ELF-1 (cell line): Measurements from ENCODE around the gene CALM1.
"Not testable (repeated sequence)": the region's sequence is repeated elsewhere in the genome, so short reads cannot be mapped to it uniquely, and the experiment has no call there.

Experiments used
- DNase-seq: peaks from one replicate; pipeline ENCODE4 v3.0.0-alpha.2; 2016; ENCODE audit warnings: low read depth, low spot score

Gene CALM1

DNA sequence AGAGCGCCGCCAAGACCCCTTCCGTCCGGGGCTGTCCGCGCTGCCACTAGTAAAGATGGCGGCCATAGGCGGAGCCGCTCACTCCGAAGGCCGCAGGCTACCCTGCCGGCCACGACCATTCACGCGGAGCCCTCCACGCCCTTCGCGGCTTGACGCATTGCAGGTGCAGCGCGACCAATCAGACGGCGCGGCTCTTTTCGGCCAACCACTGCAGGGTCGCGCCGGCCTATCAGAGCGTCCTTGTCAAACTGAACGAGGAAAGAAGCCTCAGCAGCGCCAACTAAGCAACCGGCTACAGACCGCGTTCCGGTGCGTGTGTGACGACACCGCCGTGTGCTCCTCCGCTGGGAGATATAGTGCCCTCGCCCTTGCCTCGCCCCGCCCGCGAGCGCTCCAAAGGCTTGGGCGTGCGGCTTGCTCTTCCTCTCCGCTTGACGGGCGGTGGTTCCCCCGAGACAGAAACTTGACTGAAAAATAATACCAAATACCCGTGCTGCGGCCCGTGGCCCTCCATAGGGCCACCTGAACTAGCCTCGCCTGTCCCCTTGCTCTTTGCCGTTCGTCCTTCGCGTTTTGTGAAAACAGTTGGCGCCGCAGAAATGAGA is 13.6 kb upstream of the CALM1 start:
- peak; percentile 100 for DNase-seq

DNA sequence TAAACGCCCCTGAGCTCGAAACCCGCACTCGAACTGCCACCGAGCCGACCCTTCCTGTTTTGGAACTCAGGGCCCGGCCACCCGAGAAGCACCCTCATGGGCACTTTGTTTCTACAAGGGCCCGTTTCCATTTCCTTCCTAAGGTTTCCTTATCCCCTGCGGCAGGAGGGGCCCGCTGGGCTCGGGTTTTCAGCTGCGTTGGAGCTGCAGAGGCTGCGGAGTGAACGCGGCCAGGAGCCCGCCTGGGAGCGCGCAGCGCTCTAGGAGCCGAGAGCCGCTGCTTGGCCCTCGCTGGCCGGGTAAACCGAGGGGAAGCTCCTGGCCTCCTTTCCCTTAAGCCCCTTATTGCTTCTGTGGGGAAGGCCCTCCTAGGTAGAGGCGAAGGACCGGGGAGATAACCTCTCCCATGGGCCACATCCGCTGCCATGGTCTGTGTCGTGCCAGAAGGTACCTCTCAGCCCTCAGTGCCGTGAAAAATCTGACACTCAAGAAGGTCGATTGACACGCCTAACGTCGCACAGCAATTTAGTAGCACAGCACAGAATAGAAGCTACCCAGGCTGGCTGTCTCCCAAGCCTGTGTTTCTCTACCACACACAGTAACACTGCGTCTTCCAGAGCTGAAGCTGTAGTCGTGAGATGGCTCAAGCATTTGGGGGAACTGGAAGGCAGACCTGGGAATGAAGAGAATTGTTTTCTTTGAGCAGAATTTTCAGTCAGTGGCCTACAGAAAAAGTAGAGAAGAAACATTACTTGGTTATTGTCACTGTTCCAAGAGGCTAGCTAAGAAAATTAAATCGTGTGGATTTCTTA is 12.9 kb upstream of the CALM1 start:
- DNase-seq: peak; percentile 78

DNA sequence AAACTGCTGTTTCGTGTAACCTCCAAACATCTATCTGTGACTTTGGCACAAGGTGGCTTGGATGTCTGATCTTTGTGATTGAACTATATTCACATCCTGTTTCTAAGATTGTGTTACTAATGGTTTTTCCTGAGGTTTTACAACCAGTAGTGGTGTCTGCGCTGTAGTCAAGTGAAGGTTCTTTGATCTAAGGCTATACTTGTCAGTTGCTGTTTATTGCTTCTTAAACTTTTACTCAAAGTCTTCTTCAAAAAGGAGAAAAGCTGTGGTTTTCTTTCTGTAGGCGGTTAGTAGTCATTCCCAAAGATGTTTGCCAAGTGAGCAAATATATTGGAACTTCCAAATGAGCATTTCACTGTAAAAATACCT is 12.3 kb upstream of the CALM1 start:
- DNase-seq: no peak

DNA sequence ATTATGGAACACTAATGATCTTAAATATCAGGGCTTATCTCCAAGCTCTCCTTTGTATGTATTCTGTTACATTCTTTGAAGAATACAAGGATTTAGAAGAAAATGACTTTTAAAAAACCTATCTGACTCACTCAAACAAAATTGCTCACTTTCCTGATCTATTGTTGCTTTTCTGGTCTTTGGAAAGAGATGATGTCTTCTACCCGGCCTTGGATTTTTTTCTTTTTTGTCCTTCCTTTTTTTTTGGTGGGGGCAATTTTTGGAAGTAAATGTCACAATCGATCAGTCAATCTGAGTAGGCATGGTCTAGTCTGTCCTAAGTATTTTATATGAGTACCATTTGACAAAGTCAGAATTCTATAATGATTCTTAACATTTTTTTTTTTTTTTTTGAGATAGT is 10.5 kb upstream of the CALM1 start:
- no peak for DNase-seq

DNA sequence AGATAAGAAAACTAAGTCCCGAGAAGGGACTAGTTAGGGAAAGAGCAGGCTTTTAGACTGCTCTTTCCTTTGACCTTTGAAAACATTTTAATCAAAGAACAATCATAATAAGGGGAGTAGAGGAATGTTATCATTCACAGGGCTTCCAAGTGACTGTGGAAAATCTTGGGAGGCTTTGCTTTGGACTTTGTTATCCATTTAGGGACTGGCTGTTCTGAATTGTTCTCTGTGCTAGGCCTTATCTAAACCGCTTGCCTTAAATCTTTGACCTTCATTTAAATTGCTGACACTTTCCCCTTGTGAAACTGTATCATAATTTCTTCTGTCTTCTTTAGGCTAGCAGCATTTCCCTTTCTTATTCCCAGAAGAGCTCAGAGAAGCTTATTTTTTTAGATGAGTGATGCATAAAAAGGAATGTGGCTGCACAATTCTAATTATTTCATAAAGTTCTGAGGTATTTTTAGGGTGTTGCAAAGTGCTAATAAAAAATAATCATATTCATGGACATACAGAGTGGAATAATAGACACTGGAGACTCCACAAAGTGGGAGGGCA is 9.5 kb upstream of the CALM1 start:
- no peak for DNase-seq

DNA sequence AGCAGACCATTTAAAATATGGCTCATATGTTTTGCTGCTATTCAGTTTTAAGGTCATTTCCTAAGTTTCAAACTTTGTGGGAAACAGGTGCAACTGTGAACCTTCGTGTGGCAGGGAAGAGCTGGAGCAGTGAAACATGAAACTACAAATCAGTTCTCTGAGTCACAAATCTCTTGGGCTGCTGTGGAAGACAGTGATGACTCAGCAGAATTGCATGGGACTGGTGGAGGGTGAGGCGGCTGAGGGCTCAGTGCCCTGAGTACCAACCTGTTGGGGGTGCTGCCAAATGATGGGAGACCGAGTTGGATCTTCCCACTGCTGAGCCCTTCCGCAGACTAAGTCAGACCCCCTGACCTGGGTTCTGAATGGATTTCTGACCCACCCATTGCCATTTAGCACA is 8.4 kb upstream of the CALM1 start:
- DNase-seq: peak; percentile 40

DNA sequence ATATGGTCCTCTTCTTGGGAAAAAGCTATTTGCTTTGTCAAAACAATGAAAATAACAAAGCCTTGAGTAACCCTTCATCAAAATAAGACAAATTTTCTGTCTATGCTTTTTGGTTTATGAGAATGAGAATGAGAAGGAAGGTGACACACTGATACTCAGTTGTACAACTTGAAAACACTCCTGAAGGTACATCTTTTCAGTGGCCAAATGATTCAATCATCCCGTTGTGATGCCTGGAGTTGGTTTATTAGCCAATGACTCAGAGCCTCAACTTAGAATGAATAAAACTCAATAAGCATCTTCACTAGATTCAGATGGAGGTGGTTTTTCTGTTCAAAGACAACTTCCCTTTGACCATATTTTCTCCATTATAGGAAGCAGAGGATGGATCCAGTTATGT is 7.8 kb upstream of the CALM1 start:
- no peak for DNase-seq

DNA sequence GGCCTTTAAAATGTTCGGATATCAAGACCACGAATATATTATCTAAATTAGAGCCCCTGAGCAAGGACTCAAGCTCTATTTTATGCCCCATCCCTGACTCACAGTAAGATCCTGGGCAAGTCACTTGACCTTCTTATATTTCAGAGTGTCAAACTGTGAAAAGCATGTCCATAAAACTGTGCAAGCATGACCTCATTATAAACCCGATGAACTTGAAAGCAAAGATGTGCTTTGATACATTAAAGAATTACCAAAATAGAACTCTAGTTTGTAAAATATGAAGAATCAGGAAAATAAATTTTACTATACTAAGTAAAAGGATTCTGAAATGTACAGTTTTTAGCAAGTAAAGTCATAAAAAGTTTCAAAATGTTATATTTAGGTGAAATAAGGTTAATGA is 2.9 kb upstream of the CALM1 start:
- DNase-seq: no peak

DNA sequence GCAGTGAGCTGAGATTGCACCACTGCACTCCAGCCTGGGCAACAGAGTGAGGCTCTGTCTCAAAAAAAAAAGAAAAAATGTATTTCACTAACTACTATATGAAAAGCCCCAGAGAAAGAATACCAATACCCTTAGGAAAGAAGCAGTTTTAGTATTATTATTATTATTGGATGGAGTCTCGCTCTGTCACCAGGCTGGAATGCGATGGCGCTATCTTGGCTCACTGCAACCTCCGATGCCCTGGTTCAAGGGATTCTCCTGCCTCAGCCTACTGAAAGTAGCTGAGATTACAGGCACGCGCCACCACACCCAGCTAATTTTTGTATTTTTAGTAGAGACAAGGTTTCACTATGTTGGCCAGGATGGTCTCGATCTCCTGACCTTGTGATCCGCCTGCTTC is 2.0 kb upstream of the CALM1 start:
- DNase-seq: not testable (repeated sequence)

DNA sequence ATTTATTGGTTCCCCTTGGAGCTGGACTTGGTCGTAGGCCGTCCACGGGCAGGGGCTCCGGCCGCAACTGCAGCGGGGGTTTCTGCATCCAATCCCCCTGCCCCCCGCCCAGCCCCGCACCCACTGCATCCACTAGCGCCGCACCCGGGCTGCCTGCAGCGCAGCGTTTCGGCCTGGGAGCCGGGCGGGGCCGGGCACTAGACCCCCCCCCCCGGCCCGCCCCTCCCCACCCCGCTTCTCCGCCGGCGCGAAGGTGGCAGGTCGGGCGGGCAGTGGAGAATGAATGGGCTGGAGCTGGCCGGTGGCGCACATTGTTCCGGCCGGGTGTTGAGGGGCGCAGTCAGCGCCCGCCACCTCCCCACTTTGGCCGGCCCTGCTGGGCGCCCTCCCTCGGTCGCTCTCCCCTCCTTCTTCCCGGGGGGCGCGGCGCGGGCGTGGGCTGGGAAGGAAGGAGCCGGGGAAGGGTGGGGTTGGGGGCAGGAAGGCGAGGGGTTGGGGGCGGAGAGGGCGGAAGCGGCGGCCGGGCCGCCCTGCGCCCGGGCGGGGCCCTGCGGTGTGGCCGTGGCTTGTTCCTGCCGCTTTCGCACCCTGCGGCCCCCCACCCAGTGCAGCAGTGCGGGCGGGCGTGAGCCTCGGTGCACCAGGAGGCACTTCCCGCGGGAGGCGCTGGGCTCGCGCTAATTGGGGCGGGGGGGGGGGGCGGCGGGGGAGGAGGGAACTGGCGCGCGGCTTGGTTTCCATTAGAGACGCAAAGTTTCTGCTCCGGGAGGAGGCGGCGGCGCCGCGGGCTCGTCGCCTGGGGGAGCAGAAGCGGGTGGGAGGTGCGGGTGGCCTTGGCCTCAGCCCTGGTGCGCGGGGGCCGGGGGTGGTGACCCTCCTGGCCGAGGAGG is 841 bp downstream of the CALM1 start:
- peak; percentile 20 for DNase-seq

DNA sequence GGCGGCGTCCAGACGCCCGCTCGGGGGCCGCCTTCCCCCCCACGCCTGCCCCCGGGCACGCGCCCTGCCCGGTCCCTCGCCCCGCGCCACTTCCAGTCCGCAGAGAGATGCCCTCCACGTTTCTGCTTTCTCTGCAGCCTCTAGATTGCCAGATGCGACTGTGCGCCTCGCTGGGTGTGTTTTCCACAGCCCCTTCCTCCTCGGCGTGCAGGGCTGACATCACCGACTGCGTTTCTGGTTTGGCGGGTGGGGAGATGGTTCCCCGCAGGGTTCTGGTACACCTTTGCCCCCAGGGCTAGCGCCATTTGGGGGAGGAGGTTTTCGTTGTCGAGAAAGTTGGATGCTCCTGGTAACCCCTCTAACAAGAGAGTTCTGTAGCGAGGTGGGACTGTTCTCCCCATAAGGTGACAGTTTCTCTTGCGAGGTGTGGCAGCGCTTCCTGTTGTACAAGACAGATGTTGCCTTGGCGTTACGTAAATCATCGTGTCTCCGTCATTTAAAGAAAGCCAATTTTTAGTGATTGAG is 1.5 kb downstream of the CALM1 start:
- DNase-seq: peak; percentile 48

DNA sequence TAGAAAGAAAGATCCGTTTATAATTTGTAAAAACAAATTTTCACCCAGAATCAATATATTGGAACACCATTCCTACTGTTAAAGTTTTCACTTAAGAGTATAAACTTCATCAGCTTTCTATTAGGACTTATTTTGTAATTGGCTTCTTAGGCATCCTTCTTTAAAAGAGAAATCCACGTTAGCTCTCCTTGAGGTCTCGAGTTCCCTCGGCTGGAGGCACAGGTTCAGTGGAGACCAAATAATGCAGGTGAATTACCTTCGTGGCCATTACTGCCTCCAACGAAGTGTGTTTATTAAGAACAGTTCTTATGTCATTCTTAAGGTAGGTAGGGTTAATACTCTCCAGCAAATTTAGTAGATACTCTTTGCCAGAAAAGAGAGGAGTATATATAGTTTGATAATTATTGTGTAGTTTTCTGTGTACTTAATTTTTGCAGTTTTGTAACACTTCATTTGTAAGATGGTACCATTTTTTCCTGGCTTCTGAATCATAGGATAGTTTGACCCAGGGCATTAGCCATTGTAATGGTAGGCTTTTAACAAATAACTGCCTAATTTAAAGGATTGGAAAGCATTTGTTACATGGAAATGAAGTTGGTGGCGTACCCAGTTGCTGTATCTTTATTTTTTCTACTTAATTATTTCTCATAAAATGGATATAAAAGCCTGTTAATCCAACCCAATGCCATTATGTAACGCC is 2.2 kb downstream of the CALM1 start:
- no peak for DNase-seq

DNA sequence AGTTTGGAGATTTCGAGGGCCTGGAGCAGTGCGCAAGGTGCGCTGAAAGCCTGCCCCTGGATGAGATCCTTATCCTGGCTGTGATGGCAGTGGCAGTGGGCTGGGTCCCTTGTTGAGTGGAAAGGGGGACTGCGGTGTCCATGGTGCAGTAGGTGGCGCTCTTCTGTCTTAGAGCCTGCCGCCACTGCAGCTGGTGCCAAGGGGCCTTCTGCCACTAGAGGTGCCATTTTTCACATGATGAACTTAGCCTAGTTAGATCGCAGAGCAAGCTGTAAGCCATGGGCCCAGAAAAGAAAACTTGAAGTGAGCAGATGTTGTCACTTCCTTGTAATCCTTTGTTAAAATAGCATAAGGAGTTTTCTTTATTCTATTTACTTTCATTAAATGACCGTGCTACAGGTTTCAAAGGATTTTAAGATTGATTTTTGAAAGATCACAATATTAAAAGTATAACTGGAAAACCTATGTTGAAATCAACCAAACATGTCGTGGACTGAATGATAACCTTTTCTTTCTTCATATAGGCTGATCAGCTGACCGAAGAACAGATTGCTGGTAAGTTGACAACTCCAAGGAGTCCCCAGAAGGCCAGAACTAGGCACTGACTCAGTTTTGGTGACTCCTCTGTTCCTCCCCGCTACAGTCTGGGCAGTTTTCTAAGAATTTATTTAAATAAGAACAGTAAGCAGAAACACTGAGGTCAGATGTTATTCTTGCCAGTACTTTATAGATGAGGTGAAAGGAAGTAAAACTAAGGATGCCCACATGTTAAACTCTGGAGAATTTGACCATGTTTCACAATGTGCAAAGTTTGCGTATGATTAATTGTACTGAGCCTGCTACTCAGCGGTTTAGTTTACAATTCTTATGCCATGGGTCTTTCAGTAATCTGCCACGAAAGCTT is 3.0 kb downstream of the CALM1 start:
- peak; percentile 95 for DNase-seq

DNA sequence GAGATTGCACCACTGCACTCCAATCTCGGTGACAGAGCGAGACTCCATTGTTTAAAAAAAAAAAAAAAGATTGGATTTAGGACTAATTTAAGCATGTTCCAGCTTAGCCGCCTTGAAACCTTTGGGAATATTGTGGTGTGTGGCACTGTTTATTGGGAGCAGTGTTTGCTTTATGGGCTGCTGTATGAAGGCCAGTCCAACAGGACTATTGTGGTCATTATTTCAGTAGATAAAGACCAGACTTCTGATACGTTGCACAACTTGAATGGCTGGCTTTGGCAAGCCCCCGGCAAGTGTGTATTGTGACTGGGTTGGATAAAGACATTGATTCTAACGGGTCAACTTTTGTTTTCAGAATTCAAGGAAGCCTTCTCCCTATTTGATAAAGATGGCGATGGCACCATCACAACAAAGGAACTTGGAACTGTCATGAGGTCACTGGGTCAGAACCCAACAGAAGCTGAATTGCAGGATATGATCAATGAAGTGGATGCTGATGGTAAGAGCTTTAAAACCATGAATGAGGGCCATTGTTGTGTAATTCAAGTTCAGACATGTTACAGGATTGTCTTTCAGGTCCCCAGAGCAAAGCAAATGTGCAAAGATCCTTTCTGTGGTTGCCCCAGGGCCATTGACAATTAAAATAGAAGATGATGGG is 4.2 kb downstream of the CALM1 start:
- DNase-seq: no peak

DNA sequence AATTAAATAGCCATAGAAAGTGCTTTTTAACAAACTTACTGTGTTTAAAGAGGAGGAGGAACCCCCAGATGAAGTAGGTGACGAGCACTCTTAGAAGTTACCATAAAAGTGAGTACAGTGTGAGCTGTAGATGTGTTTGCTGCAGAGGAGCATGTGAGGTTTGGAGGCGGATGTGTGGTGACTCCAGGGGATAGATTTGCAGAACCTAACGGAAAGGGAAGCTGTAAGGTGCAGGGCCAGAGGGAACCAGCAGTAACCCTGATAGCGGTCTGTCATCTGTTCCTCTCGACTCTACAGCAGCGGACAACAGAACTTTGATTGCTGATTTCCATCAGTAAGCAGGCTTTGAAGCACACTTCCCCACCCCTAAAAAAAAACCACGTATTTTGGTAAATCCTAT is 5.2 kb downstream of the CALM1 start:
- DNase-seq: no peak

DNA sequence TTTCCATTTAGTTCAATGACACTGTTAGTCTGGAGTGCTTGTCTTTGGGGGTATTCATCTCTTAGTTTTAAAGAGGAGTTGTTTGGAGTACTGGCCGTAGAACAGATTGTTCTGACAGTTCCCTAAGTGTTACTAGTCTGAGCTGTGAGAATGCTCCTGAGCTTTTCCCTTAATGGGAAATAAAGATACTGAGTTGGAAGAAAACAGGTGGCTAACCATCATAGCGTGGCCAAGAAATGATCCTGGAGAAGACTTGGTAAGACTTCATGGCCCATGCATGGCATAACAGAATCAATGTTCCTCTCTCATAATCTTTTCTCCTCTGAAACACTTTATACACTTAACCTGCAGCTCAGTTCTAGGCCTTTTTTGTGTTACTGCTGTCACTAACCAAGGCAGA is 6.2 kb downstream of the CALM1 start:
- DNase-seq: no peak

DNA sequence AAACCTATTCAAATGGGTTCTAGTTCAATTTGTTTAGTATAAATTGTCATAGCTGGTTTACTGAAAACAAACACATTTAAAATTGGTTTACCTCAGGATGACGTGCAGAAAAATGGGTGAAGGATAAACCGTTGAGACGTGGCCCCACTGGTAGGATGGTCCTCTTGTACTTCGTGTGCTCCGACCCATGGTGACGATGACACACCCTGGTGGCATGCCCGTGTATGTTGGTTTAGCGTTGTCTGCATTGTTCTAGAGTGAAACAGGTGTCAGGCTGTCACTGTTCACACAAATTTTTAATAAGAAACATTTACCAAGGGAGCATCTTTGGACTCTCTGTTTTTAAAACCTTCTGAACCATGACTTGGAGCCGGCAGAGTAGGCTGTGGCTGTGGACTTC is 8.3 kb downstream of the CALM1 start:
- no peak for DNase-seq

DNA sequence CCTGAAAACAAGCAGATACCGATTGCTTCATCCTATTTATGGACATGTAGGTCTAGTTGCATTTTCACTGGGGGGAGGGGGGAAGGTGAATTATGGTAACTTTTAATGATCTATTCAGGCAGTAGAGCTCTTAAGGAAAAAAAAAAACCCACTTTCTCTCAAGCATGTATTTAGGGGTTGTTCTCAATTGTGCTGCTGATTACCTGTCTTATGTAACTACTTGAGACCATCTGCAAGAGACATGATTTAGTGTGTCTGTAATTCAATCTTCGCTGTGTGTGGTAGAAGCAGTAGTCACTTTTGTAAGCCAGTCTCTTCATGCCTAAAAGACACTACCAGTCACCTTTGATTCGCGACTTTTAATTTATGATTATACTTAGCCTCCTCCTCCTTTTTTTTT is 8.9 kb downstream of the CALM1 start:
- DNase-seq: no peak

DNA sequence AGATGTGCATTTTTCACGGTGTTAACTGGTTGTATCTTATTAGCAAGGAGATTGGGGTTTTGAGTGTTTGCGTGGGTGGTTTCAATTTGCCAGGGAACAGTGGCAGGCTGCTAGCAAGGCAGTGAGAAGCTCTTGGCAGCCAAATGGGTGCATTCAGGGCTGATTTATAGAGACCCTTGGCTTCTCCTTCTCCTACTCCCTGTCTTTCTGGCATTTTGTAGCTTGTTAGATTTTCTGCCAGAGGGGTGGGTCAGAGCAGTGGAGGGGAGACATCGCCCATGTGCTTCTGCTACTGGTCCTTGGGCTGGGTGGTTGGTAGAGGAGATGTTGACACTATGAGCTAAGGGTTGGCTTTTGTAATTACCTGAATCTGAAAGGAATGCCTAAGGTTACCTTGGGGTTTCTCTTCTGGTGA is 9.6 kb downstream of the CALM1 start:
- no peak for DNase-seq

DNA sequence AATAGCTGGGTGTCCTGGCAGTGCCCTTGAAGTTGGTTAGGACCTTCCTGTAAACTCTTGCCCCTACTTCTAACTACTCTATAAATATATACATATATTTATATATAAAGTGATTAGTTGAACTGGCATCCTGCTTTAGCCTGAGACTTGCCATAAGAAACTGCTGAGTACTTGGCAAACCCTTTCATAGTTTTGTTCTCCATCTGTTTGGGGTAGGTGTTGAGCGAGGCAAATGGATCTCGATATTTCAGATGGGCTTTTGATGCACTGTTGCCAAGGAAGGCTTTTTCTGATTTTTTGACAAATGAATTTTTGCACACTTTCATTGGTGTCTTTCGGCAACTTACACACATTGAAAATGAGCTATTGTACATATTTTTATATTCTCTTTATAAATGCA is 10.4 kb downstream of the CALM1 start:
- DNase-seq: no peak
